Inferior parietal cortex (tissue), 1 donor: ENCODE data around the gene FARS2.
A peak's percentile ranks its signal among the peaks of the same experiment; 100 is the strongest.

ENCODE experiments used
- DNase-seq: peaks from one replicate; pipeline ENCODE4 v3.0.0-alpha.2; 2016; ENCODE audit errors: extremely low spot score

The FARS2 gene

GRCh38 chr6:5754904-5755303, 493.6 kb downstream of the FARS2 start:
- DNase-seq, result no peak

- no peak for DNase-seq
These were observed 498.3 kb downstream of the FARS2 start for GRCh38 chr6:5759571-5759970.

GRCh38 chr6:5761370-5761769, 500.1 kb downstream of the FARS2 start:
- peak; percentile 23 for DNase-seq

- peak; percentile 52 for DNase-seq
These were observed 501.3 kb downstream of the FARS2 start for GRCh38 chr6:5762561-5762968.

GRCh38 chr6:5763407-5763806, 502.1 kb downstream of the FARS2 start:
- no peak for DNase-seq

GRCh38 chr6:5763871-5764270, 502.6 kb downstream of the FARS2 start:
- no peak for DNase-seq

GRCh38 chr6:5764401-5764955, 503.2 kb downstream of the FARS2 start:
- peak; percentile 76 for DNase-seq

GRCh38 chr6:5765141-5765760, 503.9 kb downstream of the FARS2 start:
- DNase-seq, result peak; percentile 43

- no peak for DNase-seq
These were observed 504.9 kb downstream of the FARS2 start for GRCh38 chr6:5766260-5766659.

- no peak for DNase-seq
These were observed 506.2 kb downstream of the FARS2 start for GRCh38 chr6:5767471-5767870.

- DNase-seq, result no peak
These were observed 509.9 kb downstream of the FARS2 start for GRCh38 chr6:5771211-5771610.

- DNase-seq, result no peak
These were observed 510.6 kb downstream of the FARS2 start for GRCh38 chr6:5771759-5772390.

GRCh38 chr6:5772408-5773120, 511.3 kb downstream of the FARS2 start:
- DNase-seq, result no peak

GRCh38 chr6:5776104-5776503, 514.8 kb downstream of the FARS2 start:
- no peak for DNase-seq

GRCh38 chr6:5776706-5777390, 515.5 kb downstream of the FARS2 start:
- no peak for DNase-seq

GRCh38 chr6:5778317-5778857, 517.1 kb downstream of the FARS2 start:
- DNase-seq, result no peak

- DNase-seq, result no peak
These were observed 517.6 kb downstream of the FARS2 start for GRCh38 chr6:5778906-5779305.

- DNase-seq, result no peak
These were observed 519.7 kb downstream of the FARS2 start for GRCh38 chr6:5781019-5781418.

- DNase-seq, result no peak
These were observed 520.7 kb downstream of the FARS2 start for GRCh38 chr6:5781966-5782556.

- peak; percentile 15 for DNase-seq
These were observed 521.7 kb downstream of the FARS2 start for GRCh38 chr6:5782783-5783547.
